ENCODE measurements around the gene ATG4C. TPM values are rescaled to one million over a fixed set of nuclear protein-coding genes. Genes with fewer than 3 reads are reported as not detected.
"Not testable (repeated sequence)": the region's sequence is repeated elsewhere in the genome, so short reads cannot be mapped to it uniquely, and the experiment has no call there.

Gene ATG4C
- total RNA-seq = 6.5 TPM

- peak; percentile 96 for DNase-seq (ENCODE audit: low spot score)
These were observed at the start of gene ATG4C for GRCh38 chr1:62783736-62784508. ATG4C (plus strand) TSS chr1:62784132; CDS start chr1:62803787, 19,655 bp downstream.

DNA sequence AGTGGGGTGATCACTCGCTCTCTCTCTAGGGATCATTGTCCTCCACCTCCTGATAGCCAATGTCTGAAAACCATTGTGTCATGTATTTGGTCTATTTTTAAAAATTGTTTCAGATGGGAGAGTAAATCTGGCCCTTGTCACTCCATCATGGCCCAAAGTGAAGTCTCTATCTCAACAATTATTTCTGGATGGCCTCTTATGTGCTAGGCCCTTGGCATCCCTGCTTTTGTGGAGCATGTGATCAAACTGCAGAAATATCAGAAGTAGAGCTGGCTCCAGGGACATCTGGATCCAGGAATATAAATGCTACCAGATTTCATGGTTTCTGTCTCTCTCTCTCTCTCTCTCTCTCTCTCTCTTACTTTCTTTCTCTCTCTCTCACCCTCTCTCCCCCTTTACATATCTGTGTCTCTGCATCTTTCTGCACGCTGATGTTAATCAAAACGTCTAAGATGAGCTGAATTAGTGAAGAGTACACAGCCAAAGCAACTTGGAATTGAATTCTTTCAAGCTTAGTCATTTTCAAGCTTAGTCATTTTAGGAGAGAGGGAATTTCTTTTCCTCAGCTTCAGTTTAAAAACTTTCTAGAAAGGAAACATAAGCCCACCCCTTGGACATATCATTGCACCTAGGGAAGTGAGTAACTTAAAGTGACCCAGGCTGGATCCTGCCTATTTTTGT lies 48.3 kb upstream of the ATG4C start:
- no peak for DNase-seq (ENCODE audit: low spot score)

- DNase-seq (ENCODE audit: low spot score) = not testable (repeated sequence)
These were observed 43.2 kb upstream of the ATG4C start for GRCh38 chr1:62740701-62741100.

DNA sequence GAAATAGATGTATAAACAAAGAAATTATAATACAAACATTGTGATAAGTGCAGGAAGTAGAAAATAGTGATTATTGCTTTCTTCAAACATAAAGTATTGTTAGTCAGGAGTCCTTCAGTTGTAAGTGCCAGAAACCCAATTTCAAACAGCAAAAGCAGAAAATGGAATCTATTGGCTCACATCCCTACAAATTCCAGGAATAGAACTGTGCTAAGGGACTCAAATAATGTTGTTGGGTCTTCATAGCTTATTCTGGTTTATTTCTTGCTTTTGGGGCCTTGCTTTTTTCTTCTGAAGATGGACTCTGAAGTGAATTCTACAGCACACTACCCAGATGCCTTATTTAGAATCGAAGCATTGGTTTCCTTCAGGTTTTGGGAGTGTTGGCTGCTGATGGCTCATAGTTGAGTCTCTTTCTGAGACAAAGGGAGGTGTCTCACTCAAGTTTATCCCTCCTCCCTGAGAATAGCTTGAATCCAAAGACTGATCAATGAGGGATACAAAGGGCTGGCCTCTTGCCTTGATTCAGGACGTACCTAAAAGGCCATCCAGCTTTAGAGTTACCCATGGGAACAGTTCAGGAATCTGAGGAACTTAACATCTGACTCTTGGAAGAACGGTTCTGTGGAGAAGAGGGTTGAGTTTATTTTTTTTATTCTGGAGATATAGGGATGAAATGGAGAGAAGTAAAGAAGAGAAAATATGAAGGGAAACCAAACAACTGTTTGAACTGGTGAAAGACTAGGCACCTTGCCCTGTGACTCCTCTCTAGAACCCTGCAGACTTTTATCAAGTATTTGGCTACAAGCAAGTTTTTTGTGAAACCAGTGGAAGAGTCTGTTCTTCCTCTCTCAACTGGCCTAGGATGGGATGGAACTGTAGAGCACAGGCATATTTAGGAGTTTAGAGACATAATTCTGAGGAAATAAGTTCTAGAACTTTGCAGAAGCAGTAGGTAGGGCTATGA lies 39.0 kb upstream of the ATG4C start:
- DNase-seq (ENCODE audit: low spot score) = no peak

GRCh38 chr1:62746086-62746808 lies 37.7 kb upstream of the ATG4C start:
- DNase-seq (ENCODE audit: low spot score) = no peak

DNA sequence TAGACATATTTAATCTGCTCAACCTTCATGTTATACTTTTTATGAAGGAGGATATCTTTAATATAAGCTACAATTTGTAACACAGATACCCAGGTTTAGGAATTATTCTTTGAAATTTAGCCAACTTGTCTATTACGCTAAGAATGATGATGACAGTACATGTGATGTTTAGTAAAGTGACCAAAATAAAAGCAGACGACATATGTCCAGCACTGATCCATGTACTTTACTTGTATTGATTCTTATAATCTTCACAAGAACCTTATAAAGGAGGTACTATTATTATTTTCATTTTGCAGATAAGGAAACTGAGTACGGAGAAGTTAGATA lies 37.2 kb upstream of the ATG4C start:
- no peak for DNase-seq (ENCODE audit: low spot score)

DNA sequence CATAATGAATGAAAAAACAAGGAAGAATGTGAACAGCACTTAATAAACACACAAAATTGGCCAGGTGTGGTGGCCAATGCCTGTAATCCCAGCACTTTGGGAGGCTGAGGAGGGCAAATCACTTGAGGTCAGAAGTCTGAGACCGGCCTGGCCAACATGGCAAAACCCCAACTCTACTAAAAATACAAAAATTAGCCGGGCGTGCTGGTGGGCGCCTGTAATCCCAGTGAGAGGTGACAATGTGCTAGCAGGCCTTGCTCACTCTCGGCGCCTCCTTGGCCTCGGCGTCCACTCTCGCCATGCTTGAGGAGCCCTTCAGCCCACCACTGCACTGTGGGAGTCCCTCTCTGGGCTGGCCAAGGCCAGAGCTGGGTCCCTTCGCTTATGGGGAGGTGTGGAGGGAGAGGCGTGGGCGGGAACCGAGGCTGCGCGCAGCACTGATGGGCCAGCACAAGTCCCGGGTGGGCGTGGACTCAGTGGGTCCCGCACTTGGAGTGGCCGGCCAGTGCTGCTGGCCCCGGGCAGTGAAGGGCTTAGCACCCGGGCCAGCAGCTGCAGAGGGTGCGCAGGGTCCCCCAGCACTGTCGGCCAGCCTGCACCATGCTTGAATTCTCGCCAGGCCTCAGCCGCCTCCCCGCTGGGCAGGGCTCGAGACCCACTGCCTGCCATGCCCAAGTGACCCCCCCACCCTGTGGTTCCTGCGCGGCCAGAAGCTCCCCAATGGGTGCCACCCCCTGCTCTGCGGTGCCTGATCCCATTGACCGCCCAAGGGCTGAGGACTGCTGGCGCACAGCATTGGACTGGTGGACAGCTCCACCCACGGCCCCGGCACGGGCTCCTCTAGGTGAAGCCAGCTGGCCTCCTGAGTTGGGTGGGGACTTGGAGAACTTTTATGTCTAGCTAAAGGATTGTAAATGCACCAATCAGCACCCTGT lies 30.6 kb upstream of the ATG4C start:
- DNase-seq (ENCODE audit: low spot score) = no peak

- DNase-seq (ENCODE audit: low spot score) = not testable (repeated sequence)
These were observed 29.0 kb upstream of the ATG4C start for GRCh38 chr1:62754938-62755337.

- not testable (repeated sequence) for DNase-seq (ENCODE audit: low spot score)
These were observed 27.6 kb upstream of the ATG4C start for GRCh38 chr1:62756255-62756884.

GRCh38 chr1:62759232-62759875 lies 24.6 kb upstream of the ATG4C start:
- not testable (repeated sequence) for DNase-seq (ENCODE audit: low spot score)

GRCh38 chr1:62760021-62760782 lies 23.7 kb upstream of the ATG4C start:
- not testable (repeated sequence) for DNase-seq (ENCODE audit: low spot score)

- not testable (repeated sequence) for DNase-seq (ENCODE audit: low spot score)
These were observed 22.6 kb upstream of the ATG4C start for GRCh38 chr1:62761223-62761870.

- DNase-seq (ENCODE audit: low spot score) = not testable (repeated sequence)
These were observed 21.9 kb upstream of the ATG4C start for GRCh38 chr1:62762027-62762426.

DNA sequence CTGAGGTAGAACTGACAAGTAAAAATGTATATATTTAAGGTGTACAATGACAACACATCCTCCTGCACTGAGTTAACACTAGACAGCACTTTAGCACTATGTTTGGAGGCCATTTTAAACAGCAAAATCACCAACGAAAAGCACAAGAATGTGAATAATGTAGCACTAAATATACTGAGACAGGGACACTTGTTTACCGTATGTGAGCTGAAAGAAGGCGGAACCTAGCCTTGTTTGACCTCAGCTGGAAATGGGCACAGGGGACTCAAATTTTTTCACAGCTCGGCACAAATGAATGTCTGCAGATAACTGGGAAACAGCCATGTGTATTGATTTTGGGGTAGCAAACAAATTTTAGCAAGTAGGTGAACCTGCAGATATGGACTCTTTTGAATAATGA lies 18.0 kb upstream of the ATG4C start:
- no peak for DNase-seq (ENCODE audit: low spot score)

DNA sequence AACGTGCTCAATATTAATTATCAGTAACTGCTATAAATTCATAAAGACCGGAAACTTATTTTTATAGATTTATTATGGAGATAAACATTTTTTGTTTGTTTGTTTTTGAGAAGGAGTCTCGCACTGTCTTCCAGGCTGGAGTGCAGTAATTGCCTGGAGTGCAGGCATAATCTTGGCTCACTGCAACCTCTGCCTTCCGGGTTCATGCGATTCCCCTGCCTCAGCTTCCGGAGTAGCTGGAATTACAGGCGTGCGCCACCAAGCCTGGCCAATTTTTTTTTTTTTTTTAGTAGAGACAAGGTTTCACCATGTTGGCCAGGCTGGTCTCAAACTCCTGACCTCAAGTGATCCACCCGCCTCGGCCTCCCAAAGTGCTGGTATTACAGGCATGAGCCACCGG lies 15.4 kb upstream of the ATG4C start:
- DNase-seq (ENCODE audit: low spot score) = not testable (repeated sequence)

GRCh38 chr1:62772607-62773295 lies 11.2 kb upstream of the ATG4C start:
- DNase-seq (ENCODE audit: low spot score) = no peak

DNA sequence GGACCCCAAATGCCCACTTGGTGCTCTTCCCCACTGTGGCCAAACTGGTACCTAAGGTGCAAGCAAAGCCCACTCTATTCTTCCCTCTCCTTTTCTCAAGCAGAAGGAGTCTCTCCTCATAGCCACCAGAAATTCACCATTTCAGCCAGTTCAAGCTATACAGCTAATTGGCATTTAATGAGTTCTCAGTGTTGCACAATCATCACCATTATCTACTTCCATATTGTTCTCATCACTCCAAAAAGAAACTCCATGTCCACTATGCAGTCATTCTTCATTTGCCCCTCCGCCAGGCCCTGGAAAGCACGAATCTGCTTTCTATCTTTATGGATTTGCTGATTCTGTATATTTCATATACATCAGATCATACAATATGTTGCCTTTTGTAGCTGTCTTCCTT lies 9.9 kb upstream of the ATG4C start:
- no peak for DNase-seq (ENCODE audit: low spot score)
